Measurements from ENCODE around the gene FSHR. TPM values are rescaled to one million over a fixed set of nuclear protein-coding genes. Genes with fewer than 3 reads are reported as not detected.

Gene FSHR
- polyA plus RNA-seq, 1 donor (not counting 4 experiments of a cell fraction or from before 2014, with no cell fraction given), result not detected

GRCh38 chr2:49129034-49129433 is 25.3 kb downstream of the FSHR start:
- H3K9ac ChIP-seq (ENCODE audit: control insufficient read depth, extremely low read depth, insufficient read depth, low read length), result no peak overlapping the region
- FAIRE-seq (no peak), DNase-seq (ENCODE audit: low read depth, low spot score) (no peak)
- no peaks in the 10 kb centered on the region for H3K36me3 ChIP-seq (ENCODE audit: control insufficient read depth in 2 of 2, extremely low read depth in 1 of 2, insufficient read depth in 2 of 2, low read length in 2 of 2)
- TF ChIP-seq CTCF (optimal IDR thresholded peaks at IDR 0.05 in 1 of 3, IDR thresholded peaks at IDR 0.05 in 1 of 3, conservative IDR thresholded peaks at IDR 0.05 in 1 of 3; ENCODE audit: extremely low read depth in 1 of 3, insufficient read depth in 2 of 3, low read length in 3 of 3) (no peak), EZH2 (IDR thresholded peaks at IDR 0.05; ENCODE audit: low read length) (no peak)
- H3K27me3 ChIP-seq (ENCODE audit: control insufficient read depth, extremely low read depth, insufficient read depth, low read length), result no peaks in the 10 kb centered on the region
- no peak overlapping the region for H3K4me3 ChIP-seq (ENCODE audit: control insufficient read depth in 2 of 3, extremely low read depth in 1 of 3, insufficient read depth in 2 of 3, low read depth in 1 of 3, low read length in 3 of 3)
- H3K27ac ChIP-seq (ENCODE audit: control insufficient read depth, insufficient read depth, low read length), result no peak overlapping the region
- H4K20me1 ChIP-seq (ENCODE audit: control insufficient read depth, extremely low read depth, insufficient read depth, low read length), result no peaks in the 10 kb centered on the region
- no peaks in the 10 kb centered on the region for H3K9me3 ChIP-seq (ENCODE audit: control insufficient read depth, low read depth, low read length)
- H3K4me1 ChIP-seq (ENCODE audit: control insufficient read depth, extremely low read depth, insufficient read depth, low read length), result no peaks in the 10 kb centered on the region
- H3K9me1 ChIP-seq (ENCODE audit: control insufficient read depth, extremely low read depth, insufficient read depth, low read length), result no peaks in the 10 kb centered on the region
- no peaks in the 10 kb centered on the region for H3K79me2 ChIP-seq (ENCODE audit: control insufficient read depth, insufficient read depth, low read length)
- dilution Hi-C loops (cut with MboI; ENCODE audit: extremely low pct_ligation_motif_present, low sequenced_read_pairs), result no loop called here
- no peak overlapping the region for H2AFZ ChIP-seq (ENCODE audit: control insufficient read depth, low read length)
- no peak overlapping the region for H3K4me2 ChIP-seq (ENCODE audit: control insufficient read depth, extremely low read depth, insufficient read depth, low read depth, low read length)

GRCh38 chr2:49123600-49123999 is 30.7 kb downstream of the FSHR start:
- FAIRE-seq, result no peak
- Histone ChIP-seq H3K9me3 (ENCODE audit: control insufficient read depth, low read depth, low read length) (no peaks in the 10 kb centered on the region), H3K9me1 (ENCODE audit: control insufficient read depth, extremely low read depth, insufficient read depth, low read length) (no peaks in the 10 kb centered on the region), H4K20me1 (ENCODE audit: control insufficient read depth, extremely low read depth, insufficient read depth, low read length) (no peaks in the 10 kb centered on the region), H3K27me3 (ENCODE audit: control insufficient read depth, extremely low read depth, insufficient read depth, low read length) (no peaks in the 10 kb centered on the region), H2AFZ (ENCODE audit: control insufficient read depth, low read length) (no peak overlapping the region), H3K9ac (ENCODE audit: control insufficient read depth, extremely low read depth, insufficient read depth, low read length) (no peak overlapping the region), H3K4me3 (ENCODE audit: control insufficient read depth in 2 of 3, extremely low read depth in 1 of 3, insufficient read depth in 2 of 3, low read depth in 1 of 3, low read length in 3 of 3) (no peak overlapping the region), H3K4me1 (ENCODE audit: control insufficient read depth, extremely low read depth, insufficient read depth, low read length) (no peaks in the 10 kb centered on the region), H3K36me3 (ENCODE audit: control insufficient read depth in 2 of 2, extremely low read depth in 1 of 2, insufficient read depth in 2 of 2, low read length in 2 of 2) (no peaks in the 10 kb centered on the region), H3K79me2 (ENCODE audit: control insufficient read depth, insufficient read depth, low read length) (no peaks in the 10 kb centered on the region), H3K4me2 (ENCODE audit: control insufficient read depth, extremely low read depth, insufficient read depth, low read depth, low read length) (no peak overlapping the region), H3K27ac (ENCODE audit: control insufficient read depth, insufficient read depth, low read length) (no peak overlapping the region)
- dilution Hi-C loops (cut with MboI; ENCODE audit: extremely low pct_ligation_motif_present, low sequenced_read_pairs), result no loop called here
- DNase-seq (ENCODE audit: low read depth, low spot score), result no peak
- TF ChIP-seq EZH2 (IDR thresholded peaks at IDR 0.05; ENCODE audit: low read length) (no peak), CTCF (optimal IDR thresholded peaks at IDR 0.05 in 1 of 3, IDR thresholded peaks at IDR 0.05 in 1 of 3, conservative IDR thresholded peaks at IDR 0.05 in 1 of 3; ENCODE audit: extremely low read depth in 1 of 3, insufficient read depth in 2 of 3, low read length in 3 of 3) (no peak)
